HG02884 (cell line): ENCODE data around the gene SMPDL3A.
"Not testable (repeated sequence)": the region's sequence is repeated elsewhere in the genome, so short reads cannot be mapped to it uniquely, and the experiment has no call there.

Experiments
- ATAC-seq: cut with Tn5 transposase; IDR thresholded peaks from one replicate; pipeline ENCODE4 v1.9.1; 2021; ENCODE audit warnings: mild to moderate bottlenecking, moderate library complexity; ENCODE audit not compliant: unreplicated experiment

The SMPDL3A gene

GRCh38 chr6:122789182-122790027, at the start of gene SMPDL3A:
Gene SMPDL3A (plus strand): TSS chr6:122789258. CDS start chr6:122789347, 89 bp downstream.
- peak; percentile 52 for ATAC-seq

- ATAC-seq: no peak
Observed at GRCh38 chr6:122740091-122740490, 49.0 kb upstream of the SMPDL3A start.

- no peak for ATAC-seq
Observed at GRCh38 chr6:122740936-122741335, 48.1 kb upstream of the SMPDL3A start.

GRCh38 chr6:122744247-122744646, 44.8 kb upstream of the SMPDL3A start:
- not testable (repeated sequence) for ATAC-seq

GRCh38 chr6:122744856-122745255, 44.2 kb upstream of the SMPDL3A start:
- ATAC-seq: not testable (repeated sequence)

GRCh38 chr6:122746688-122747087, 42.4 kb upstream of the SMPDL3A start:
- ATAC-seq: no peak

- no peak for ATAC-seq
Observed at GRCh38 chr6:122747573-122747972, 41.5 kb upstream of the SMPDL3A start.

- ATAC-seq: not testable (repeated sequence)
Observed at GRCh38 chr6:122748945-122749344, 40.1 kb upstream of the SMPDL3A start.

- no peak for ATAC-seq
Observed at GRCh38 chr6:122749451-122750050, 39.5 kb upstream of the SMPDL3A start.

- ATAC-seq: peak; percentile 84
Observed at GRCh38 chr6:122751326-122751725, 37.7 kb upstream of the SMPDL3A start.

- ATAC-seq: no peak
Observed at GRCh38 chr6:122752459-122752858, 36.6 kb upstream of the SMPDL3A start.

- no peak for ATAC-seq
Observed at GRCh38 chr6:122753000-122753687, 35.9 kb upstream of the SMPDL3A start.

GRCh38 chr6:122753688-122754056, 35.4 kb upstream of the SMPDL3A start:
- ATAC-seq: no peak

- no peak for ATAC-seq
Observed at GRCh38 chr6:122754191-122754731, 34.8 kb upstream of the SMPDL3A start.

GRCh38 chr6:122755901-122756300, 33.2 kb upstream of the SMPDL3A start:
- ATAC-seq: no peak

GRCh38 chr6:122758927-122759334, 30.1 kb upstream of the SMPDL3A start:
- ATAC-seq: peak; percentile 99

- no peak for ATAC-seq
Observed at GRCh38 chr6:122760330-122760729, 28.7 kb upstream of the SMPDL3A start.

- ATAC-seq: no peak
Observed at GRCh38 chr6:122766256-122766655, 22.8 kb upstream of the SMPDL3A start.

GRCh38 chr6:122770835-122771601, 18.0 kb upstream of the SMPDL3A start:
- ATAC-seq: no peak

- no peak for ATAC-seq
Observed at GRCh38 chr6:122772724-122773415, 16.2 kb upstream of the SMPDL3A start.
